DOHH2 (cell line): ENCODE measurements around the gene NPIPA5.

Experiments used
- CTCF ChIP-seq: fragments of 200-600 bp; sonication (generic); IDR thresholded peaks from one replicate; pipeline ENCODE4 v1.5.1; 2014; ENCODE audit warnings: antibody characterized with exemption, mild to moderate bottlenecking, low read depth, low read length; ENCODE audit not compliant: poor library complexity, severe bottlenecking
- EZH2phosphoT487 ChIP-seq: fragments of 200-600 bp; sonication (generic); IDR thresholded peaks from 2 replicates; pipeline ENCODE4 v1.6.1; 2017; ENCODE audit warnings: borderline replicate concordance, mild to moderate bottlenecking, antibody characterized with exemption, low read length, moderate library complexity, mixed read lengths

- no peak for TF ChIP-seq CTCF
- no peak for TF ChIP-seq EZH2phosphoT487
Observed at GRCh38 chr16:15396948-15397594, 19.0 kb upstream of the NPIPA5 start.
